ENCODE data around the gene ARHGAP6.

DNA sequence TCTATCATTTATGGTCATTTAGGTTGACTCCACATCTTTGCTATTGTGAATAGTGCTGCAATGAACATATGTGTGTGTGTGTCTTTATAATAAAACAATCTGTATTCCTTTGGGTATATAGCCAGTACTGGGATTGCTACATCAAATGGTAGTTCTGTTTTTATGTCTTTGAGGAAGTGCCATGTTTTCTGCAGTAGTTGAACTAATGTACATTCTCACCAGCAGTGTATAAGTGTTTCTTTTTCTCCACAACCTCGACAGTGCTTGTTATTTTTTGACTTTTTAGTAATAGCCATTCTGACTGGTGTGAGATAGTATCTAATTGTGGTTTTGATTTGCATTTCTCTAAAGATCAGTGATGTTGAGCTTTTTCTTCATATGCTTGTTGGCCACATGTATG lies 80.5 kb downstream of the ARHGAP6 start:
- no peak for TF ChIP-seq RFX5 (IDR thresholded peaks at IDR 0.05)
- TF ChIP-seq, protein P1, sequence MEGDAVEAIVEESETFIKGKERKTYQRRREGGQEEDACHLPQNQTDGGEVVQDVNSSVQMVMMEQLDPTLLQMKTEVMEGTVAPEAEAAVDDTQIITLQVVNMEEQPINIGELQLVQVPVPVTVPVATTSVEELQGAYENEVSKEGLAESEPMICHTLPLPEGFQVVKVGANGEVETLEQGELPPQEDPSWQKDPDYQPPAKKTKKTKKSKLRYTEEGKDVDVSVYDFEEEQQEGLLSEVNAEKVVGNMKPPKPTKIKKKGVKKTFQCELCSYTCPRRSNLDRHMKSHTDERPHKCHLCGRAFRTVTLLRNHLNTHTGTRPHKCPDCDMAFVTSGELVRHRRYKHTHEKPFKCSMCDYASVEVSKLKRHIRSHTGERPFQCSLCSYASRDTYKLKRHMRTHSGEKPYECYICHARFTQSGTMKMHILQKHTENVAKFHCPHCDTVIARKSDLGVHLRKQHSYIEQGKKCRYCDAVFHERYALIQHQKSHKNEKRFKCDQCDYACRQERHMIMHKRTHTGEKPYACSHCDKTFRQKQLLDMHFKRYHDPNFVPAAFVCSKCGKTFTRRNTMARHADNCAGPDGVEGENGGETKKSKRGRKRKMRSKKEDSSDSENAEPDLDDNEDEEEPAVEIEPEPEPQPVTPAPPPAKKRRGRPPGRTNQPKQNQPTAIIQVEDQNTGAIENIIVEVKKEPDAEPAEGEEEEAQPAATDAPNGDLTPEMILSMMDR (IDR thresholded peaks at IDR 0.05) = no peak
- TF ChIP-seq CBX8 (IDR thresholded peaks at IDR 0.05) = no peak
- TF ChIP-seq EP300 (IDR thresholded peaks at IDR 0.05) = no peak
- TF ChIP-seq, protein P2, sequence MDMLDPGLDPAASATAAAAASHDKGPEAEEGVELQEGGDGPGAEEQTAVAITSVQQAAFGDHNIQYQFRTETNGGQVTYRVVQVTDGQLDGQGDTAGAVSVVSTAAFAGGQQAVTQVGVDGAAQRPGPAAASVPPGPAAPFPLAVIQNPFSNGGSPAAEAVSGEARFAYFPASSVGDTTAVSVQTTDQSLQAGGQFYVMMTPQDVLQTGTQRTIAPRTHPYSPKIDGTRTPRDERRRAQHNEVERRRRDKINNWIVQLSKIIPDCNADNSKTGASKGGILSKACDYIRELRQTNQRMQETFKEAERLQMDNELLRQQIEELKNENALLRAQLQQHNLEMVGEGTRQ (IDR thresholded peaks at IDR 0.05) = no peak
- TF ChIP-seq POLR2A (IDR thresholded peaks at IDR 0.05; ENCODE audit: low read length) = no peak
- no peak for TF ChIP-seq ZFP36 (IDR thresholded peaks at IDR 0.05; ENCODE audit: borderline replicate concordance, partially characterized antibody)
- TF ChIP-seq, protein P3, sequence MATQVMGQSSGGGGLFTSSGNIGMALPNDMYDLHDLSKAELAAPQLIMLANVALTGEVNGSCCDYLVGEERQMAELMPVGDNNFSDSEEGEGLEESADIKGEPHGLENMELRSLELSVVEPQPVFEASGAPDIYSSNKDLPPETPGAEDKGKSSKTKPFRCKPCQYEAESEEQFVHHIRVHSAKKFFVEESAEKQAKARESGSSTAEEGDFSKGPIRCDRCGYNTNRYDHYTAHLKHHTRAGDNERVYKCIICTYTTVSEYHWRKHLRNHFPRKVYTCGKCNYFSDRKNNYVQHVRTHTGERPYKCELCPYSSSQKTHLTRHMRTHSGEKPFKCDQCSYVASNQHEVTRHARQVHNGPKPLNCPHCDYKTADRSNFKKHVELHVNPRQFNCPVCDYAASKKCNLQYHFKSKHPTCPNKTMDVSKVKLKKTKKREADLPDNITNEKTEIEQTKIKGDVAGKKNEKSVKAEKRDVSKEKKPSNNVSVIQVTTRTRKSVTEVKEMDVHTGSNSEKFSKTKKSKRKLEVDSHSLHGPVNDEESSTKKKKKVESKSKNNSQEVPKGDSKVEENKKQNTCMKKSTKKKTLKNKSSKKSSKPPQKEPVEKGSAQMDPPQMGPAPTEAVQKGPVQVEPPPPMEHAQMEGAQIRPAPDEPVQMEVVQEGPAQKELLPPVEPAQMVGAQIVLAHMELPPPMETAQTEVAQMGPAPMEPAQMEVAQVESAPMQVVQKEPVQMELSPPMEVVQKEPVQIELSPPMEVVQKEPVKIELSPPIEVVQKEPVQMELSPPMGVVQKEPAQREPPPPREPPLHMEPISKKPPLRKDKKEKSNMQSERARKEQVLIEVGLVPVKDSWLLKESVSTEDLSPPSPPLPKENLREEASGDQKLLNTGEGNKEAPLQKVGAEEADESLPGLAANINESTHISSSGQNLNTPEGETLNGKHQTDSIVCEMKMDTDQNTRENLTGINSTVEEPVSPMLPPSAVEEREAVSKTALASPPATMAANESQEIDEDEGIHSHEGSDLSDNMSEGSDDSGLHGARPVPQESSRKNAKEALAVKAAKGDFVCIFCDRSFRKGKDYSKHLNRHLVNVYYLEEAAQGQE (IDR thresholded peaks at IDR 0.05) = no peak
- TF ChIP-seq RAD21 (conservative IDR thresholded peaks at IDR 0.05 in 1 of 2, IDR thresholded peaks at IDR 0.05 in 1 of 2) = no peak
- TF ChIP-seq JUN (IDR thresholded peaks at IDR 0.05) = no peak
- TF ChIP-seq, protein P4, sequence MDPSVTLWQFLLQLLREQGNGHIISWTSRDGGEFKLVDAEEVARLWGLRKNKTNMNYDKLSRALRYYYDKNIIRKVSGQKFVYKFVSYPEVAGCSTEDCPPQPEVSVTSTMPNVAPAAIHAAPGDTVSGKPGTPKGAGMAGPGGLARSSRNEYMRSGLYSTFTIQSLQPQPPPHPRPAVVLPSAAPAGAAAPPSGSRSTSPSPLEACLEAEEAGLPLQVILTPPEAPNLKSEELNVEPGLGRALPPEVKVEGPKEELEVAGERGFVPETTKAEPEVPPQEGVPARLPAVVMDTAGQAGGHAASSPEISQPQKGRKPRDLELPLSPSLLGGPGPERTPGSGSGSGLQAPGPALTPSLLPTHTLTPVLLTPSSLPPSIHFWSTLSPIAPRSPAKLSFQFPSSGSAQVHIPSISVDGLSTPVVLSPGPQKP (IDR thresholded peaks at IDR 0.05; ENCODE audit: low read depth, low read length) = no peak
- TF ChIP-seq MYC (IDR thresholded peaks at IDR 0.05; ENCODE audit: borderline replicate concordance, low read length) = no peak

Data from A549 (cell line).